ENCODE measurements around the gene PCDHGA8.

DNA sequence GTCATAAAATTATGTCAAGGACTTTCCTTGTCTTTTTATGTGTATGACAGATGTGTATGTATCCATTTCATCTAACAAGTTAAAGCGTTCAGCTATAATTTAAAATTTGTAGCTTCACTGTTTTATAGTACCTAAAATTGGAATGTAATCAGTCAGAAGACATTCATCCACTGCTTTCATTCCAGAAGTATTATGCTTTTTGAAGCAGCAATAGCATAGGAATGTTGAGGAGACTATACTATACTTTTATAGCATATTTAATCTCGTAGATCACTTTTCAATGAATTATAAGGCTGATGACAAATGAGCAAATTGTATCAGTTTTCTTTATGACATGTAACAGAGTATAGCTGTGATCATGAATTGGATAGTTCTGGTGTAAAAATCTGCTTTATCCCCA lies 44.8 kb downstream of the PCDHGA8 start:
- TF ChIP-seq, protein P1, sequence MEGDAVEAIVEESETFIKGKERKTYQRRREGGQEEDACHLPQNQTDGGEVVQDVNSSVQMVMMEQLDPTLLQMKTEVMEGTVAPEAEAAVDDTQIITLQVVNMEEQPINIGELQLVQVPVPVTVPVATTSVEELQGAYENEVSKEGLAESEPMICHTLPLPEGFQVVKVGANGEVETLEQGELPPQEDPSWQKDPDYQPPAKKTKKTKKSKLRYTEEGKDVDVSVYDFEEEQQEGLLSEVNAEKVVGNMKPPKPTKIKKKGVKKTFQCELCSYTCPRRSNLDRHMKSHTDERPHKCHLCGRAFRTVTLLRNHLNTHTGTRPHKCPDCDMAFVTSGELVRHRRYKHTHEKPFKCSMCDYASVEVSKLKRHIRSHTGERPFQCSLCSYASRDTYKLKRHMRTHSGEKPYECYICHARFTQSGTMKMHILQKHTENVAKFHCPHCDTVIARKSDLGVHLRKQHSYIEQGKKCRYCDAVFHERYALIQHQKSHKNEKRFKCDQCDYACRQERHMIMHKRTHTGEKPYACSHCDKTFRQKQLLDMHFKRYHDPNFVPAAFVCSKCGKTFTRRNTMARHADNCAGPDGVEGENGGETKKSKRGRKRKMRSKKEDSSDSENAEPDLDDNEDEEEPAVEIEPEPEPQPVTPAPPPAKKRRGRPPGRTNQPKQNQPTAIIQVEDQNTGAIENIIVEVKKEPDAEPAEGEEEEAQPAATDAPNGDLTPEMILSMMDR (IDR thresholded peaks at IDR 0.05), result no peak
- TF ChIP-seq POLR2A (IDR thresholded peaks at IDR 0.05), result no peak
